ENCODE results near the gene RIPOR2. TPM values are rescaled to one million over a fixed set of nuclear protein-coding genes. Genes with fewer than 3 reads are reported as not detected.

Gene RIPOR2
- total and polyA plus RNA-seq, 2 experiments from 2014 or later, result 9.5 to 22.5 TPM

- TF ChIP-seq REST (IDR thresholded peaks at IDR 0.05; ENCODE audit: unreplicated experiment) (no peak), ETS1 (IDR thresholded peaks at IDR 0.05) (no peak)
Measured at GRCh38 chr6:24875534-24875901, 60.2 kb downstream of the RIPOR2 start (continued).

- no peaks in the 10 kb centered on the region for H3K79me2 ChIP-seq (replicated peaks; ENCODE audit: insufficient read depth)
- no peak overlapping the region for H3K4me2 ChIP-seq
- DNase-seq (ENCODE audit: low spot score), result no peak
- no peaks in the 10 kb centered on the region for H3K27me3 ChIP-seq (ENCODE audit: insufficient read depth)
- no peak overlapping the region for H3K4me3 Mint-ChIP-seq
- no peaks in the 10 kb centered on the region; the same call in 1 of the 2 replicates for H3K36me3 ChIP-seq (ENCODE audit: insufficient read depth)
- peaks cover 14% of the 10 kb centered on the region; the same call in 2 of the 3 replicates for H3K9me3 Mint-ChIP-seq
- peaks cover 47% of the 10 kb centered on the region for H3K36me3 Mint-ChIP-seq (ENCODE audit: low read depth)
- ATAC-seq, result no peak
- H3K27me3 Mint-ChIP-seq (ENCODE audit: insufficient read depth, low read depth, poor library complexity), result peaks cover 5% of the 10 kb centered on the region
- H3K4me1 Mint-ChIP-seq, result peaks cover 47% of the 10 kb centered on the region
- H3K4me1 ChIP-seq (ENCODE audit: insufficient read depth), result peaks cover 33% of the 10 kb centered on the region
- no peak overlapping the region for H3K27ac ChIP-seq (ENCODE audit: low read depth)
- no peaks in the 10 kb centered on the region for H4K20me1 ChIP-seq (replicated peaks; ENCODE audit: insufficient read depth)
- H3K9me2 ChIP-seq (ENCODE audit: insufficient read depth), result no peaks in the 10 kb centered on the region; the same call in 1 of the 2 replicates
- H3F3A ChIP-seq (replicated peaks; ENCODE audit: low read depth), result no peaks in the 10 kb centered on the region
- H3K4me3 ChIP-seq, result no peak overlapping the region
- H2AFZ ChIP-seq, result no peak overlapping the region
- H3K27ac Mint-ChIP-seq, result no peak overlapping the region
- TF ChIP-seq NANOG (IDR thresholded peaks at IDR 0.05; ENCODE audit: borderline replicate concordance), result no peak
- TF ChIP-seq ZNF331 (CRISPR knock-in tag; IDR thresholded peaks at IDR 0.05; ENCODE audit: low read depth), result no peak
- no peak for TF ChIP-seq ETS1 (IDR thresholded peaks at IDR 0.05)
- no peak for TF ChIP-seq EZH2phosphoT487 (IDR thresholded peaks at IDR 0.05; ENCODE audit: unreplicated experiment)
- TF ChIP-seq EZH2 (IDR thresholded peaks at IDR 0.05; ENCODE audit: low read depth, unreplicated experiment), result no peak
- TF ChIP-seq CTCF (conservative IDR thresholded peaks at IDR 0.05; ENCODE audit: low read depth in 2 of 2), result no peak
- no peak for TF ChIP-seq ZNF462 (CRISPR knock-in tag; IDR thresholded peaks at IDR 0.05)
- no peak for TF ChIP-seq STAT1 (IDR thresholded peaks at IDR 0.05; ENCODE audit: unreplicated experiment)
- TF ChIP-seq JUNB (IDR thresholded peaks at IDR 0.05; ENCODE audit: unreplicated experiment), result no peak
Measured at GRCh38 chr6:24874776-24875533, 60.8 kb downstream of the RIPOR2 start.

All from GM23338 (cell line).